A549 treated with AZD2906 at 1 μM for 4 hours (cell line): ENCODE measurements around the gene EHD1. TPM values are rescaled to one million over a fixed set of nuclear protein-coding genes. Genes with fewer than 3 reads are reported as not detected.

Experiments used
- total RNA-seq: library from RNA; stranded (reverse); fragments of 200-300 nt; extraction: Qiagen RNA extraction; gene quantifications from 5 replicates; pipeline ENCODE4 v1.2.3, GENCODE V29; 2022

EHD1 gene
- 94.8 to 121 TPM (median 111 TPM) in 5 replicates for total RNA-seq

GRCh38 chr11:64878494-64879243, at the start of gene EHD1:
Gene EHD1 (minus strand): TSS chr11:64878621. CDS start chr11:64878464, 157 bp downstream.

GRCh38 chr11:64923944-64924909, 45.8 kb upstream of the EHD1 start, which contains the start of gene PPP2R5B:
Gene PPP2R5B (plus strand): TSS chr11:64924689. CDS start chr11:64925735, 1,046 bp downstream.

GRCh38 chr11:64916775-64917662, 38.6 kb upstream of the EHD1 start, which contains the start of gene ATG2A:
Gene ATG2A (minus strand): TSS chr11:64917209. CDS start chr11:64917135, 74 bp downstream.

GRCh38 chr11:64844330-64845128, 33.9 kb downstream of the EHD1 start, which contains the start of gene CDC42BPG:
Gene CDC42BPG (minus strand): TSS chr11:64844653. CDS start chr11:64844569, 84 bp downstream.

GRCh38 chr11:64810271-64810890, 68.0 kb downstream of the EHD1 start, which contains the start of gene MEN1:
Gene MEN1 (minus strand): TSS chr11:64810551. CDS start chr11:64810109, 442 bp downstream.

GRCh38 chr11:64803158-64803845, 75.1 kb downstream of the EHD1 start, which contains the start of gene MAP4K2:
Gene MAP4K2 (minus strand): TSS chr11:64803214. CDS start chr11:64803149, 65 bp downstream.

Other genes with a start within 250 kb of the EHD1 start
- 0.15 to 0.28 TPM (median 0.24 TPM) in 5 replicates for gene NRXN2, start 155.4 kb downstream of the EHD1 start, total RNA-seq
- gene RASGRP2, start 134.5 kb downstream of the EHD1 start, total RNA-seq: 0.94 to 2.3 TPM (median 2.0 TPM) in 5 replicates
- gene PYGM, start 118.6 kb downstream of the EHD1 start, total RNA-seq: 0.23 to 0.52 TPM (median 0.27 TPM) in 5 replicates
- gene SF1, start 100.1 kb downstream of the EHD1 start, total RNA-seq: 146 to 212 TPM (median 156 TPM) in 5 replicates
- 5.3 to 8.8 TPM (median 8.4 TPM) in 5 replicates for gene MAP4K2, start 75.4 kb downstream of the EHD1 start, total RNA-seq
- 28.8 to 40.9 TPM (median 38.1 TPM) in 5 replicates for gene MEN1, start 68.1 kb downstream of the EHD1 start, total RNA-seq
- 1.3 to 1.8 TPM (median 1.5 TPM) in 5 replicates for gene CDC42BPG, start 34.0 kb downstream of the EHD1 start, total RNA-seq
- 13.7 to 22.4 TPM (median 20.9 TPM) in 5 replicates for gene ATG2A, start 38.6 kb upstream of the EHD1 start, total RNA-seq
- gene PPP2R5B, start 46.1 kb upstream of the EHD1 start, total RNA-seq: 3.4 to 5.3 TPM (median 4.5 TPM) in 5 replicates
- gene GPHA2, start 57.3 kb upstream of the EHD1 start, total RNA-seq: not detected in 5 replicates
- gene MAJIN, start 93.5 kb upstream of the EHD1 start, total RNA-seq: not detected in 5 replicates
- 0.58 to 0.79 TPM (median 0.63 TPM) in 5 replicates for gene BATF2, start 118.3 kb upstream of the EHD1 start, total RNA-seq
- gene ARL2, start 135.5 kb upstream of the EHD1 start, total RNA-seq: 162 to 198 TPM (median 189 TPM) in 5 replicates
- 20.8 to 25.4 TPM (median 23.6 TPM) in 5 replicates for gene SNX15, start 148.8 kb upstream of the EHD1 start, total RNA-seq
- gene SAC3D1, start 162.6 kb upstream of the EHD1 start, total RNA-seq: 35.4 to 58.5 TPM (median 57.6 TPM) in 5 replicates
- gene NAALADL1, start 179.9 kb upstream of the EHD1 start, total RNA-seq: not detected in 5 replicates
- 67.5 to 78.7 TPM (median 73.1 TPM) in 5 replicates for gene CDCA5, start 205.4 kb upstream of the EHD1 start, total RNA-seq
- 35.1 to 37.1 TPM (median 36.6 TPM) in 5 replicates for gene ZFPL1, start 205.6 kb upstream of the EHD1 start, total RNA-seq
- 51.5 to 77.8 TPM (median 55.8 TPM) in 5 replicates for gene VPS51, start 217.6 kb upstream of the EHD1 start, total RNA-seq
- gene TM7SF2, start 233.3 kb upstream of the EHD1 start, total RNA-seq: 4.1 to 7.2 TPM (median 5.6 TPM) in 5 replicates
- 13.3 to 24.2 TPM (median 21.9 TPM) in 5 replicates for gene ZNHIT2, start 239.1 kb upstream of the EHD1 start, total RNA-seq
- gene FAU, start 243.5 kb upstream of the EHD1 start, total RNA-seq: 834 to 1,066 TPM (median 993 TPM) in 5 replicates
- 67.8 to 77.4 TPM (median 68.7 TPM) in 5 replicates for gene MRPL49, start 243.7 kb upstream of the EHD1 start, total RNA-seq